B cell (primary cell): ENCODE data around the gene HRK. TPM values are rescaled to one million over a fixed set of nuclear protein-coding genes. Genes with fewer than 3 reads are reported as not detected.

Experiments used
- ATAC-seq: fragments of 200-7000 bp; cut with Tn5 transposase; one replicate; pipeline ENCODE4 v1.10.0; 2021; ENCODE audit warnings: low read depth, mild to moderate bottlenecking, moderate number of reproducible peaks, moderate library complexity
- CTCF ChIA-PET: fragments of 350-600 bp; sonication (Branson Sonifier 250); formaldehyde crosslinking; loops from one replicate; lab custom pipeline; 2021; ENCODE audit warnings: antibody characterized with exemption, inconsistent platforms; lab: Charles Lee
- POLR2A ChIA-PET: fragments of 350-600 bp; sonication (Branson Sonifier 250); formaldehyde crosslinking; loops from one replicate; lab custom pipeline; 2021; ENCODE audit warnings: antibody characterized with exemption; lab: Charles Lee
- DNase-seq: peaks from one replicate; pipeline ENCODE4 v3.0.0; 2013
- H2AFZ ChIP-seq: 2 replicates; pipeline ENCODE4 v1.6.1; 2012; ENCODE audit warnings: mild to moderate bottlenecking, low read depth, low read length; ENCODE audit not compliant: insufficient read depth, poor library complexity, severe bottlenecking
- H3K27ac ChIP-seq, 2 donors: 1 replicate in 1 of 2; 2 replicates in 1 of 2; pipeline ENCODE4 v1.5.1; 2012 to 2013; ENCODE audit warnings: low read length in 2 of 2, mild to moderate bottlenecking in 2 of 2, moderate library complexity in 1 of 2
- H3K27me3 ChIP-seq, 4 experiments: fragments of 200-600 bp in 1 of 4; sonication (generic) in 1 of 4; replicated peaks in 1 of 4; 1 replicate in 2 of 4; 2 replicates in 2 of 4; pipeline versions ENCODE4 v1.6.1 to v1.7.0; 2013 to 2016; ENCODE audit warnings: low read length in 3 of 4, mild to moderate bottlenecking in 2 of 4, mixed read lengths in 1 of 4, moderate library complexity in 1 of 4; ENCODE audit not compliant: insufficient read depth in 4 of 4, control insufficient read depth in 3 of 4; ENCODE audit errors: control extremely low read depth in 1 of 4
- H3K36me3 ChIP-seq, 2 experiments: replicated peaks in 1 of 2; 1 replicate in 1 of 2; 2 replicates in 1 of 2; pipeline versions ENCODE4 v1.6.1 to v1.7.1; 2013; ENCODE audit warnings: low read length in 1 of 2; ENCODE audit not compliant: insufficient read depth in 2 of 2, control insufficient read depth in 1 of 2; ENCODE audit errors: control extremely low read depth in 1 of 2, extremely low read depth in 1 of 2
- H3K4me1 ChIP-seq, 2 donors: fragments of 200-600 bp in 1 of 2; sonication (generic) in 1 of 2; 1 replicate in 1 of 2; 2 replicates in 1 of 2; pipeline versions ENCODE4 v1.5.1 to v1.6.1; 2013 to 2017; ENCODE audit warnings: low read length in 2 of 2; ENCODE audit not compliant: control insufficient read depth in 2 of 2, insufficient read depth in 2 of 2
- H3K4me2 ChIP-seq: replicated peaks from 2 replicates; pipeline ENCODE3; 2012; ENCODE audit warnings: mild to moderate bottlenecking, low read depth, low read length; ENCODE audit not compliant: poor library complexity, severe bottlenecking
- H3K4me3 ChIP-seq, 5 experiments: fragments of 200-600 bp in 1 of 5; sonication (generic) in 1 of 5; 1 replicate in 3 of 5; 2 replicates in 2 of 5; pipeline versions ENCODE4 v1.5.1 to v1.7.0; 2011 to 2016; ENCODE audit warnings: low read length in 4 of 5, mild to moderate bottlenecking in 4 of 5, low read depth in 2 of 5, control low read depth in 1 of 5, moderate library complexity in 1 of 5; ENCODE audit not compliant: insufficient read depth in 1 of 5; ENCODE audit errors: control extremely low read depth in 1 of 5, extremely low read depth in 1 of 5
- H3K79me2 ChIP-seq: fragments of 200-600 bp; sonication (generic); one replicate; pipeline ENCODE4 v1.6.0; 2016; ENCODE audit warnings: low read length; ENCODE audit not compliant: control insufficient read depth, insufficient read depth
- H3K9ac ChIP-seq: fragments of 200-600 bp; sonication (generic); 2 replicates; pipeline ENCODE4 v1.6.1; 2017; ENCODE audit warnings: mild to moderate bottlenecking, low read length, moderate library complexity
- H3K9me3 ChIP-seq, 3 donors: one replicate each; pipeline versions ENCODE4 v1.6.1 to v1.7.1; 2013; ENCODE audit warnings: low read length in 2 of 3; ENCODE audit not compliant: control insufficient read depth in 2 of 3, insufficient read depth in 1 of 3; ENCODE audit errors: control extremely low read depth in 1 of 3
- H4K20me1 ChIP-seq: 2 replicates; pipeline ENCODE4 v1.6.0; 2012; ENCODE audit warnings: mild to moderate bottlenecking, low read length; ENCODE audit not compliant: insufficient read depth, control insufficient read depth, poor library complexity, severe bottlenecking
- H3K27ac Mint-ChIP-seq: one replicate; pipeline ENCODE4 v1.8.0; 2021; ENCODE audit warnings: mixed read lengths
- H3K27me3 Mint-ChIP-seq: one replicate; pipeline ENCODE4 v1.8.0; 2021; ENCODE audit warnings: mixed read lengths
- H3K4me1 Mint-ChIP-seq: one replicate; pipeline ENCODE4 v1.8.0; 2021; ENCODE audit warnings: mixed read lengths
- H3K4me3 Mint-ChIP-seq: one replicate; pipeline ENCODE4 v1.8.0; 2021; ENCODE audit warnings: mixed read lengths
- H3K9me3 Mint-ChIP-seq: one replicate; pipeline ENCODE4 v1.8.0; 2022; ENCODE audit warnings: mixed read lengths; ENCODE audit not compliant: insufficient read depth
- EZH2 ChIP-seq: IDR thresholded peaks from 2 replicates; pipeline ENCODE4 v1.6.1; 2012; ENCODE audit warnings: borderline replicate concordance, low read depth, mild to moderate bottlenecking, moderate library complexity, low read length; ENCODE audit not compliant: insufficient read depth, poor library complexity, severe bottlenecking
- WGBS: methylation state at CpG from one replicate; pipeline ENCODE4 v1.1.5; 2013; ENCODE audit warnings: missing lambda C conversion rate; ENCODE audit not compliant: insufficient coverage; 5-methylcytosine and 5-hydroxymethylcytosine counted together
- intact Hi-C: fragments of 100-400 bp; cut with micrococcal nuclease; formaldehyde crosslinking; loops from one replicate; pipeline ENCODE4 v1.10.0; 2022
- polyA plus RNA-seq: library from polyadenylated mRNA; depleted of rRNA; stranded (reverse); fragments of >200 nt; gene quantifications from 2 replicates; pipeline ENCODE4 v1.2.3, GENCODE V29; 2012
- total RNA-seq, 2 donors: library from RNA; stranded (reverse); fragments of 120-200 nt in 1 of 2; gene quantifications; 1 replicate in 1 of 2; 2 replicates in 1 of 2; pipeline versions ENCODE4 v1.2.3 to v1.2.4, GENCODE V29; 2013 to 2022
- TF ChIP-seq, protein P1 (sequence below): fragments of 200-600 bp; IDR thresholded peaks from one replicate; pipeline ENCODE4 v1.8.0; 2022; ENCODE audit warnings: antibody characterized with exemption, mild to moderate bottlenecking

Gene HRK
- total and polyA plus RNA-seq, 2 donors (not counting 1 experiment from before 2014, with no cell fraction given): 1.8 to 45.1 TPM

GRCh38 chr12:116820064-116820656 is 61.1 kb downstream of the HRK start:
- H3K79me2 ChIP-seq: no peaks in the 10 kb centered on the region
- ChIA-PET CTCF (interaction anchor here (1.0 to 2.2 kb wide), 2 partner anchors 39 to 57 kb away, joined by 3 to 8 read pairs; no protein-coding TSS in a partner anchor), POLR2A (interaction anchor here (0.6 to 1.8 kb wide), 2 partner anchors 14 to 18 kb away, joined by 3 to 6 read pairs; no protein-coding TSS in a partner anchor)
- peaks cover 49% of the 10 kb centered on the region for H3K4me1 Mint-ChIP-seq
- no peak overlapping the region for H3K4me3 ChIP-seq
- H3K9ac ChIP-seq: no peak overlapping the region
- no peak overlapping the region for H2AFZ ChIP-seq
- H3K9me3 Mint-ChIP-seq: no peaks in the 10 kb centered on the region
- H3K27ac ChIP-seq: peak overlapping the region in 1 of 2 donors; percentile 93
- no peaks in the 10 kb centered on the region for H4K20me1 ChIP-seq
- 89% methylated on average over 5 of the region's 10 CpGs for WGBS
- H3K4me1 ChIP-seq: peaks cover 37 to 39% of the 10 kb centered on the region in 2 donors
- H3K36me3 ChIP-seq: peaks cover 0 to 4% of the 10 kb centered on the region in 2 experiments
- no peaks in the 10 kb centered on the region for H3K27me3 Mint-ChIP-seq
- H3K9me3 ChIP-seq: peaks cover 0 to 4% (median 2%) of the 10 kb centered on the region in 3 donors
- no peaks in the 10 kb centered on the region for H3K27me3 ChIP-seq
- peak overlapping the region; percentile 91 for H3K4me2 ChIP-seq
- intact Hi-C loops: no loop called here
- H3K4me3 Mint-ChIP-seq: peak overlapping the region; percentile 77
- TF ChIP-seq, protein P1, sequence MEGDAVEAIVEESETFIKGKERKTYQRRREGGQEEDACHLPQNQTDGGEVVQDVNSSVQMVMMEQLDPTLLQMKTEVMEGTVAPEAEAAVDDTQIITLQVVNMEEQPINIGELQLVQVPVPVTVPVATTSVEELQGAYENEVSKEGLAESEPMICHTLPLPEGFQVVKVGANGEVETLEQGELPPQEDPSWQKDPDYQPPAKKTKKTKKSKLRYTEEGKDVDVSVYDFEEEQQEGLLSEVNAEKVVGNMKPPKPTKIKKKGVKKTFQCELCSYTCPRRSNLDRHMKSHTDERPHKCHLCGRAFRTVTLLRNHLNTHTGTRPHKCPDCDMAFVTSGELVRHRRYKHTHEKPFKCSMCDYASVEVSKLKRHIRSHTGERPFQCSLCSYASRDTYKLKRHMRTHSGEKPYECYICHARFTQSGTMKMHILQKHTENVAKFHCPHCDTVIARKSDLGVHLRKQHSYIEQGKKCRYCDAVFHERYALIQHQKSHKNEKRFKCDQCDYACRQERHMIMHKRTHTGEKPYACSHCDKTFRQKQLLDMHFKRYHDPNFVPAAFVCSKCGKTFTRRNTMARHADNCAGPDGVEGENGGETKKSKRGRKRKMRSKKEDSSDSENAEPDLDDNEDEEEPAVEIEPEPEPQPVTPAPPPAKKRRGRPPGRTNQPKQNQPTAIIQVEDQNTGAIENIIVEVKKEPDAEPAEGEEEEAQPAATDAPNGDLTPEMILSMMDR: no peak
- no peak for TF ChIP-seq EZH2
- no peak for ATAC-seq
- H3K27ac Mint-ChIP-seq: peak overlapping the region; percentile 69
- DNase-seq: no peak
